Mononuclear cell (primary cell): Measurements from ENCODE around the gene SLC29A3. TPM values are rescaled to one million over a fixed set of nuclear protein-coding genes. Genes with fewer than 3 reads are reported as not detected.

ENCODE experiments used
- H3K27me3 ChIP-seq: 2 replicates; pipeline ENCODE4 v1.6.0; 2011; ENCODE audit warnings: low read length, control low read depth; ENCODE audit not compliant: insufficient read depth
- H3K4me1 ChIP-seq: 2 replicates; pipeline ENCODE4 v1.5.1; 2011; ENCODE audit warnings: mild to moderate bottlenecking, low read length, control low read depth; ENCODE audit not compliant: insufficient read depth
- H3K4me3 ChIP-seq: 2 replicates; pipeline ENCODE4 v1.5.1; 2011; ENCODE audit warnings: mild to moderate bottlenecking, low read length, moderate library complexity
- H3K9me3 ChIP-seq: 2 replicates; pipeline ENCODE4 v1.5.1; 2011; ENCODE audit warnings: low read depth, mild to moderate bottlenecking, control low read depth, low read length
- total RNA-seq: library from RNA; depleted of rRNA; stranded (reverse); fragments of >200 nt; gene quantifications from one replicate; pipeline ENCODE4 v1.2.3, GENCODE V29; 2012

The SLC29A3 gene
- total RNA-seq, 1 donor, result 2.6 TPM

DNA sequence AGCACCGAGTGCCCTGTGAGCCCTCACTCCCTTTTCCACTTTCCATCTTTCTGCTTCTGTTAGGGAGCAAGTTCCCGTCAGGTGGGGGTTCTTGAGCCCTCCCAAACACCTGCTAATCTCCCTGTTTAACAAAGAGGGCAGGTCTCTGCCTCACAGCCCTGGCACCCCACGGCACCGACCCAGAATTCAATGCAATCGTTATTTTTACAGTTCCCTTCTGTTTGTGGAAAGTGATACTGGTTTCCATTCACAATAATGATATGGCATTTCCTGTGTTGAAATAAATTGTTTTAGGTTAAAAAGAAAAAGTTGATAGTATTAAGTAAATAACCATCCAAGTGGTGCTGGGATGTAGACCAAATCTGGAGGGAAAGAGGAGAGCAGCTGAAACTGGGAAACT lies 38.8 kb upstream of the SLC29A3 start:
- H3K4me1 ChIP-seq, result no peaks in the 10 kb centered on the region
- no peak overlapping the region for H3K4me3 ChIP-seq
- H3K27me3 ChIP-seq, result no peaks in the 10 kb centered on the region
- no peaks in the 10 kb centered on the region for H3K9me3 ChIP-seq

- no peaks in the 10 kb centered on the region for H3K27me3 ChIP-seq
- H3K4me3 ChIP-seq, result no peak overlapping the region
- H3K4me1 ChIP-seq, result no peaks in the 10 kb centered on the region
These were observed 38.2 kb upstream of the SLC29A3 start for GRCh38 chr10:71280825-71281224.

GRCh38 chr10:71281646-71282322 lies 37.3 kb upstream of the SLC29A3 start:
- Histone ChIP-seq H3K9me3 (no peaks in the 10 kb centered on the region), H3K4me1 (no peaks in the 10 kb centered on the region), H3K27me3 (no peaks in the 10 kb centered on the region), H3K4me3 (no peak overlapping the region)

More at GRCh38 chr10:71280825-71281224, 38.2 kb upstream of the SLC29A3 start:
- no peaks in the 10 kb centered on the region for H3K9me3 ChIP-seq

GRCh38 chr10:71282323-71282680 lies 36.8 kb upstream of the SLC29A3 start:
- H3K9me3 ChIP-seq, result no peaks in the 10 kb centered on the region
- no peak overlapping the region for H3K4me3 ChIP-seq
- no peaks in the 10 kb centered on the region for H3K4me1 ChIP-seq
- no peaks in the 10 kb centered on the region for H3K27me3 ChIP-seq

DNA sequence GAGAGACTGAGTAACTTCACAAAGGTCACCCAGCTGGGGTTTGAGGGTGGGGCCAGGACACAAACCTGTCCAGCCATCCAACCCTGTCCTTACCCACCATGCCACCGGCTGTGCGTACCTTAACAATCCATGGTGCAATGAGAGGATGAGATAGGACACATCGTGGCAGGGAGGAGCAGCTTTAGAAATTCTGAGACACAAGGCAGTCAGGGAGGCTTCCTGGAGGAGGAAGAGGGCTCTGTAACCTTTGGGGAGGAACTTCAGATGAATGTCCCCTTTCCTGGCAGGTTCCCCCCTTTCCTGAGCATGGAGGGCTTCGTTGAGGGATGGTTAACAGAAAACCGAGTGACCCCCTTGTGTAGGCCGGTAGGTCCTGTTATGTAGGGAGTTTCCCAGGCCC lies 35.6 kb upstream of the SLC29A3 start:
- Histone ChIP-seq H3K4me1 (no peaks in the 10 kb centered on the region), H3K27me3 (no peaks in the 10 kb centered on the region), H3K9me3 (no peaks in the 10 kb centered on the region), H3K4me3 (no peak overlapping the region)

- Histone ChIP-seq H3K9me3 (no peaks in the 10 kb centered on the region), H3K27me3 (no peaks in the 10 kb centered on the region), H3K4me3 (no peak overlapping the region), H3K4me1 (no peaks in the 10 kb centered on the region)
These were observed 35.2 kb upstream of the SLC29A3 start for GRCh38 chr10:71283876-71284275.

DNA sequence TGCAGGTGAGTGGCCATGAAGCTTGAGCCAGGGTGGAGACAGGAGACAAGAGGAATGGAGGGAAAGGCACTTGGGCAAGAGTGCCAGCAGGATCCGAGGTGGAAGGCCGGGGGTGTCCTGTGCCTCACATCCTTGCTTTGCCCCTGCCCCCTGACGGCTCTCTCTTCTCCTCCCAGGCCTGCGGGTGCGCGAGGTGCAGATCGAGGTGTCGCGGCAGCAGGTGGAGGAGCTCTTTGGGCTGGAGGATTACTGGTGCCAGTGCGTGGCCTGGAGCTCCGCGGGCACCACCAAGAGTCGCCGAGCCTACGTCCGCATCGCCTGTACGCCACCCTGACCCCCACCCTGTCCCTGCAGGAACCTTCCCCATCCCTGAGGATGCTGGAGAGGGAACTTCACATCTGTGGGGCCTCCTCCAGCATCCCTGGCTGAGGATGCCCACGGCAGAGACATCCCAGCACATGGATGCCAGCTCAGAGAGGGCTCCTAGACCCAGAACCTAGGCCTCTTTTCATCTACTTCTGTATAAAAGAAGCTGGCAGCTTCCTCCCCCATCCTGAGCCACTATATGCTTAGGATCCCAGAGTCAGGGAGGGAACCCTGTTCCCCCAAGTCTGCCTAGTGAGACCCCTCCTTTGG lies 34.4 kb upstream of the SLC29A3 start:
- H3K4me3 ChIP-seq, result no peak overlapping the region
- no peaks in the 10 kb centered on the region for H3K9me3 ChIP-seq
- no peaks in the 10 kb centered on the region for H3K27me3 ChIP-seq
- H3K4me1 ChIP-seq, result no peaks in the 10 kb centered on the region

GRCh38 chr10:71285180-71285545 lies 33.9 kb upstream of the SLC29A3 start:
- Histone ChIP-seq H3K4me1 (no peaks in the 10 kb centered on the region), H3K9me3 (no peaks in the 10 kb centered on the region), H3K27me3 (no peaks in the 10 kb centered on the region), H3K4me3 (no peak overlapping the region)

GRCh38 chr10:71285986-71286385 lies 33.1 kb upstream of the SLC29A3 start:
- no peaks in the 10 kb centered on the region for H3K9me3 ChIP-seq
- no peaks in the 10 kb centered on the region for H3K27me3 ChIP-seq
- no peaks in the 10 kb centered on the region for H3K4me1 ChIP-seq
- H3K4me3 ChIP-seq, result no peak overlapping the region

DNA sequence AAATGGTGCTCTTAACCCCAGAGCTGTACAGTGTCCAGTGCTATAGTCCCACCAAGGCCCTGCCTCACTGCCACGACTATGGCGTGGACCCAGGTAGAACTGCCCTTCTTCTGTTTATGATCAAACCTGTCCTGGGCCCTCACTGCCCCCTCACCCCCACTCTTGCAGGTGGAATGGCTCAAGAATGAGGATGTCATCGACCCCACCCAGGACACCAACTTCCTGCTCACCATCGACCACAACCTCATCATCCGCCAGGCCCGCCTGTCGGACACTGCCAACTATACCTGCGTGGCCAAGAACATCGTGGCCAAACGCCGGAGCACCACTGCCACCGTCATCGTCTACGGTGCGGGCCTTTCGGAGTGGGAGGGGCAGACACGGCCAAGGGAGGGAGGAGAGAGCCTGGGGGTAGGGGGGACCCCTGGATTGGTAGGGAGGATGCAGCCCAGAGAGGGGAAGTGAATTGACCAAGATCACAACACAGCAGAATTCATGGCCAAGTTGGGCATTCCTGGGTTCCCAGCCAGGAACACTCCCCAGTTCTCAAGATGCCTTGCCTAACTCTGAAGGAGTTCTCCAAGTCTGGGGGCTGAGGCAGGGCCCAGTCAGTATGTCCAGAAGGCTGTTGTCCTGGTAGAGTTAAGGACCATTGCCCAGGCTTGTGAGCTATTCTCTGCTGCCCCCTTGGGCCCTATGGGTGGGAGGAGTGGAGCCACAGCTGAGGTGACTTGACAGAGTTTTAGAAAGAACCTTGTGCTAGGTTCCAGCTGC lies 32.4 kb upstream of the SLC29A3 start:
- no peaks in the 10 kb centered on the region for H3K4me1 ChIP-seq
- H3K9me3 ChIP-seq, result no peaks in the 10 kb centered on the region
- no peak overlapping the region for H3K4me3 ChIP-seq
- H3K27me3 ChIP-seq, result no peaks in the 10 kb centered on the region

DNA sequence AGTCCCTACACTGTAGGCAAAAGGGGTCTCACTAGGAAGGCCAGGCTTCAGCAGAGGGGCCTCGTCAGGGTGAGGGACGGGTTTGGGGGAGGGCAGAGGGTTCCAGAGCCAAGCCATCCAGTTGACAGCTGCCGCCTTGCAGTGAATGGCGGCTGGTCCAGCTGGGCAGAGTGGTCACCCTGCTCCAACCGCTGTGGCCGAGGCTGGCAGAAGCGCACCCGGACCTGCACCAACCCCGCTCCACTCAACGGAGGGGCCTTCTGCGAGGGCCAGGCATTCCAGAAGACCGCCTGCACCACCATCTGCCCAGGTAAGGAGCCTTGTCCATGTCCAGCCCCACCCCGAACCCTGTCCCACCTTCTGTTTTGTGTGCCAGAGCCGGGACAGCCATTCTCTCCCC lies 31.6 kb upstream of the SLC29A3 start:
- no peaks in the 10 kb centered on the region for H3K27me3 ChIP-seq
- H3K4me1 ChIP-seq, result no peaks in the 10 kb centered on the region
- no peaks in the 10 kb centered on the region for H3K9me3 ChIP-seq
- no peak overlapping the region for H3K4me3 ChIP-seq

- Histone ChIP-seq H3K27me3 (no peaks in the 10 kb centered on the region), H3K4me3 (no peak overlapping the region), H3K9me3 (no peaks in the 10 kb centered on the region), H3K4me1 (no peaks in the 10 kb centered on the region)
These were observed 30.6 kb upstream of the SLC29A3 start for GRCh38 chr10:71288461-71288860.

DNA sequence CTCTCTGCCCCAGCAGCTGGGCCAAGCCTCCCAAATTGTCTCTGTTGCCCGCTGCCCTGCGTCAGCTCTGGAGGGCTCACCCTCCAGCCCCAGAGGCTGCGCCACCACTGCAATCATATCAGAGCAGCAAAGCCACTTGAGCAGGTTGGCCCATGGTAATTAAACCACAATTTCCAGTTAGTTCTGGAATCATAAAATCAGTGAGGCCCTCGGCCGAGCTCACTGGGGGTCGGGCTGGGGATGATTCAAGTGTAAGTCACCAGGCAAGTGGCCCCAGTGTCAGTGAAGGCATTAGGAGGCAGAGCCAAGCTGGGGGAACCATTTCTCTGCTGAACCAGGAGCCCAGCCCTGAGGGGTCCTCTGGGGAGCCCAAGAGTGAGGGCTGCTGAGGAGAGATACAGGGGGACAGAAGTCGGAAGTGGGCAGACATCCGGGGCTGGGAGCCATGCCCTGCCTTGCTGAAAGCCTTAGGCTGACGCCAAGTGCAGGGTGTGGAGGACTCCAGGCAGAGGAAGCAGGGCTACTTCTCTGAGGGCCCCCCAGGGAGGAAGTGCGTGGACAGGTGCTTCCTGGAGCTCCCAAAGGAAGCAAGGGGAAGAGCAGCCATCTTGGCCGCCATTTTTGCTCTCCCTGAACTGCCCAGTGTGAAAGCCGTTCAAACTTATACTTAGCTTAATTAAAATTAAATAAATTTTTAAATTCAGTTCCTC lies 29.5 kb upstream of the SLC29A3 start:
- Histone ChIP-seq H3K4me3 (no peak overlapping the region), H3K9me3 (no peaks in the 10 kb centered on the region), H3K27me3 (no peaks in the 10 kb centered on the region), H3K4me1 (no peaks in the 10 kb centered on the region)

DNA sequence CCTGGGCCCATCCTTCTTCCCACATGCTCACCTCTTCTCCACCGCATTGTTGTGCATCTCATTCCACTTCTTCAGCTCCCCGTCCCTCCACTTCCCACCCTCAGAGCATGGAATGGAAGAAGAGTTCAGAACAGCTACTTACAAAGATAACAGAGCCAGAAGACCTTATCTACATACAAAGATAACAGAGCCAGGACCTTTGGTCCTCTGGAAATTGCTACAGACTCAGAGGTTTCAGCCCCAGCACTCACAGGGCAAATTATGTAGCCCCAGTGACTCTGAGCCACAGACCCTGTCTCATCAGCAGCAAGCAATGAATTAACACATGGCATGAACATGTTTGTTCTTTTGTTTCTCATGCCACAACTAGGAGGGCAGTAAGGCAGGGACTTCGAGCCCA lies 28.7 kb upstream of the SLC29A3 start:
- Histone ChIP-seq H3K9me3 (no peaks in the 10 kb centered on the region), H3K4me3 (no peak overlapping the region), H3K4me1 (no peaks in the 10 kb centered on the region), H3K27me3 (no peaks in the 10 kb centered on the region)

- Histone ChIP-seq H3K9me3 (no peaks in the 10 kb centered on the region), H3K27me3 (no peaks in the 10 kb centered on the region), H3K4me1 (no peaks in the 10 kb centered on the region), H3K4me3 (no peak overlapping the region)
These were observed 28.1 kb upstream of the SLC29A3 start for GRCh38 chr10:71290806-71291527.
